ENCODE results near the gene NR5A1.

Gene NR5A1

DNA sequence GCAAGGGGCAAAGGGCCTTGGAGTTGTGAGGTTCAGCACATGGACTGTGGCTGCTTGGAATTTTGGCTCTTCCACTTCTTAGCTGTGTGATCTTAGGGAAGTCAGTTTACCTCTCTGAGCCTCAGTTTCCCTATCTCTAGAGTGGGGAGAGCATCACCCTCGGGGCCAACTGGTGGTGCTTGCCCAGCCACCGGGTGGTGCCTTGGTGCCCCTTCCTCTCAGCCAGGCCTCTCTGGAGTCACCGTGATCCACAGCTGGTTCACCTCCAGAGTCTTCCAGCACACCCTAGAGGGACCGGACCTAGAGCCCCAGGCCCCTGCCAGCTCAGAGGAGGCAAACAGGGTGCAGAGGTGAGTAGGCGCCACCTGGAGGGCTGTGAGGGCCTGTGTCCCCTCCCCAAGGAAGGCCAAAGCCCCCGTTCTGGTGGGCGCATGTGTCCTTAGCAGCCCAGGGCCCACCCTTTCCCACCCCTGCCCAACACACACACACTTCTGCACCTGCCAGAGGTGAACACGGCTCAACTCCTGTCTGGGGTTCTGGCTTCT is 49.2 kb downstream of the NR5A1 start:
- H3K36me3 ChIP-seq (ENCODE audit: control insufficient read depth, low read length): no peaks in the 10 kb centered on the region
- no peaks in the 10 kb centered on the region for H3K79me2 ChIP-seq (ENCODE audit: control insufficient read depth, low read length)
- H3K27ac ChIP-seq (ENCODE audit: low read depth, low read length): no peak overlapping the region
- H3K27me3 ChIP-seq (ENCODE audit: control insufficient read depth, low read length): 0 out of 2 replicates have a peak, but pooled peaks cover 2% of the 10 kb centered on the region
- no peaks in the 10 kb centered on the region for H3F3A ChIP-seq (ENCODE audit: control insufficient read depth, insufficient read depth)
- no peaks in the 10 kb centered on the region for H3K9me2 ChIP-seq (replicated peaks; ENCODE audit: control insufficient read depth, low read length)
- no peak for TF ChIP-seq EZH2phosphoT487 (IDR thresholded peaks at IDR 0.05; ENCODE audit: borderline replicate concordance, low read length)
- TF ChIP-seq, protein P1, sequence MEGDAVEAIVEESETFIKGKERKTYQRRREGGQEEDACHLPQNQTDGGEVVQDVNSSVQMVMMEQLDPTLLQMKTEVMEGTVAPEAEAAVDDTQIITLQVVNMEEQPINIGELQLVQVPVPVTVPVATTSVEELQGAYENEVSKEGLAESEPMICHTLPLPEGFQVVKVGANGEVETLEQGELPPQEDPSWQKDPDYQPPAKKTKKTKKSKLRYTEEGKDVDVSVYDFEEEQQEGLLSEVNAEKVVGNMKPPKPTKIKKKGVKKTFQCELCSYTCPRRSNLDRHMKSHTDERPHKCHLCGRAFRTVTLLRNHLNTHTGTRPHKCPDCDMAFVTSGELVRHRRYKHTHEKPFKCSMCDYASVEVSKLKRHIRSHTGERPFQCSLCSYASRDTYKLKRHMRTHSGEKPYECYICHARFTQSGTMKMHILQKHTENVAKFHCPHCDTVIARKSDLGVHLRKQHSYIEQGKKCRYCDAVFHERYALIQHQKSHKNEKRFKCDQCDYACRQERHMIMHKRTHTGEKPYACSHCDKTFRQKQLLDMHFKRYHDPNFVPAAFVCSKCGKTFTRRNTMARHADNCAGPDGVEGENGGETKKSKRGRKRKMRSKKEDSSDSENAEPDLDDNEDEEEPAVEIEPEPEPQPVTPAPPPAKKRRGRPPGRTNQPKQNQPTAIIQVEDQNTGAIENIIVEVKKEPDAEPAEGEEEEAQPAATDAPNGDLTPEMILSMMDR (IDR thresholded peaks at IDR 0.05; ENCODE audit: low read depth, low read length, poor library complexity, severe bottlenecking): no peak
- H3K4me1 ChIP-seq (ENCODE audit: control insufficient read depth, low read length): no peaks in the 10 kb centered on the region
- H3K9me3 ChIP-seq (ENCODE audit: control insufficient read depth, insufficient read depth, low read length): no peaks in the 10 kb centered on the region
- H3K4me3 ChIP-seq (ENCODE audit: low read length): no peak overlapping the region
- H3K4me2 ChIP-seq (ENCODE audit: low read length): no peak overlapping the region
- H4K20me1 ChIP-seq (ENCODE audit: control insufficient read depth, insufficient read depth, low read depth, low read length): no peaks in the 10 kb centered on the region

DNA sequence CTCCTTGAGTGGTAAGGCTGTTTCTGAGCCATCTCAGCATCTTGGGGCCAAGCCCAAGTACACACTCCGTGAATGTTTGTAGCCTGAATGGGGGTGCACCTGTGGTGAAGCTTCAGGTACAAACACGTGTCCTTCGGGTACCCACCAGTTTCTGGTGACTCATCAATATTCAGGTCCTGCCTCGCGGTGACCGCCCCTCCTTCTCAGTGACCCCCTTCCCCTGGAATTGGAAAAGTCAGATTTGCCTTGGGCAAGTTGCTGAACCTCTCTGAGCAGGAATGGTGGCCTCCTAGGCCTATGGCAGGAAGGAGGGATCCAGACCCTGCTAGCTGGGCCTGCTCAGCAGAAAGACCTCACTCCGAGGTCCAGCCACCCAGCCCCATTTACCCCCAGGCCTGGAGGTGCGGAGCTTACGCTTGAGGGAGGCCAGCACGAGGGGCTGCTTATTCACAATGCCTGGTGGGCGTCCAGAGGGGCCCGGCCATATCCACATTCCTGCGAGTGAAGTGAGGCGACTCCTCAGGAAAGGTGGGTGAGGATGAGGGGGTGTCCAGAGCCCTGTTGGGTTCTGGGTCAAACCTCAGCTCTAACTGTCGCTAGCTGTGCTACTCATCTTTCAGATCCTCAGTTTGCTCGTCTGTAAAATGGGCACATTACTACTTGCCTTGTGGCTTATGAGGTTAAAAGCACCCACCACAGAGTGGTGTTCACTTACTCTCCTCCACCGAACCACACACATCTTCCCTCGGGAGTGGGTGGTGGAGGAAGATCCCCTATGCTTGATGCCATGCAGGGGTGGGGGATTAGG is 49.9 kb downstream of the NR5A1 start:
- H3K79me2 ChIP-seq (ENCODE audit: control insufficient read depth, low read length): no peaks in the 10 kb centered on the region
- no peak overlapping the region for H3K27ac ChIP-seq (ENCODE audit: low read depth, low read length)
- no peaks in the 10 kb centered on the region for H3K9me3 ChIP-seq (ENCODE audit: control insufficient read depth, insufficient read depth, low read length)
- no peaks in the 10 kb centered on the region for H3K36me3 ChIP-seq (ENCODE audit: control insufficient read depth, low read length)
- H3K4me2 ChIP-seq (ENCODE audit: low read length): no peak overlapping the region
- H3F3A ChIP-seq (ENCODE audit: control insufficient read depth, insufficient read depth): no peaks in the 10 kb centered on the region
- TF ChIP-seq, protein P1 (IDR thresholded peaks at IDR 0.05; ENCODE audit: low read depth, low read length, poor library complexity, severe bottlenecking): no peak
- no peak for TF ChIP-seq EZH2phosphoT487 (IDR thresholded peaks at IDR 0.05; ENCODE audit: borderline replicate concordance, low read length)
- no peak overlapping the region for H3K4me3 ChIP-seq (ENCODE audit: low read length)
- H3K9me2 ChIP-seq (replicated peaks; ENCODE audit: control insufficient read depth, low read length): no peaks in the 10 kb centered on the region
- no peaks in the 10 kb centered on the region for H3K4me1 ChIP-seq (ENCODE audit: control insufficient read depth, low read length)
- H4K20me1 ChIP-seq (ENCODE audit: control insufficient read depth, insufficient read depth, low read depth, low read length): no peaks in the 10 kb centered on the region
- H3K27me3 ChIP-seq (ENCODE audit: control insufficient read depth, low read length): no peaks in the 10 kb centered on the region

DNA sequence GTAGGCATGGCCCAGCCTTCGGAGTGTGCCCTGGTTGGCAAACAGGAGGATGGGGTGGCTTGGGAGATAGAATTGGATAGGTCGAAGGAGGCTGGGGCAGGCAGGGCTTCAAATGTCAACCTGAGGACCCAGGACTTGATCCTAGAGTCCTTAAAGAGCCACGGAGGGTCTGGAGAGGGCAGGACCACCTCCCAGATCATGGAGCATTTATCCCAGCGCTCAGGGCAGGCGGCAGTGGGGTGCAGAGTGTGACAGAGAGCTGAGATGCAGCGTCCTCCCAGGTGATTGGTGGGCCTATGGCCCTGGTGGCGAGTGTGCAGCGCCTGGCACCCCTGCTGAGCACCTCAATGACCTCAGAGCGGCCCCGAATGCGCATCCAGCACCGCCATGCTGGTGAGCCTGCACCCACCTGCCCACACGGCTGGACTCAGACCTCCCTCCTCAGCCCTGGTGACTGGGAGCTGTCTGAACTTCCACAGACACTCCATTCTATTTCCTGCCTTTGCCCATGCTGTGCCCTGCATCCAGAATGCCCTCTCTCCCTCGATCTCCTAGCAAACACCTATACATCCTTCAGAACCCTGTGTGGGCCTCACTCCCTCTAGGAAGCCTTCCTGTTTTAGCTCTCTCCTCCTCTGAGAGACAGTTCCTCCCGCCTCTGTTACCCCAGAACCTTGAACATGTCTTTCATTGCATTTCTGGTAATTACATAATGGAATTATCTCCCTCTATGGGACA is 50.7 kb downstream of the NR5A1 start:
- Histone ChIP-seq H3K4me2 (ENCODE audit: low read length) (no peak overlapping the region), H3K36me3 (ENCODE audit: control insufficient read depth, low read length) (no peaks in the 10 kb centered on the region), H3F3A (ENCODE audit: control insufficient read depth, insufficient read depth) (no peaks in the 10 kb centered on the region), H3K79me2 (ENCODE audit: control insufficient read depth, low read length) (no peaks in the 10 kb centered on the region), H4K20me1 (ENCODE audit: control insufficient read depth, insufficient read depth, low read depth, low read length) (no peaks in the 10 kb centered on the region), H3K27me3 (ENCODE audit: control insufficient read depth, low read length) (no peaks in the 10 kb centered on the region), H3K4me3 (ENCODE audit: low read length) (no peak overlapping the region), H3K9me3 (ENCODE audit: control insufficient read depth, insufficient read depth, low read length) (no peaks in the 10 kb centered on the region), H3K9me2 (replicated peaks; ENCODE audit: control insufficient read depth, low read length) (no peaks in the 10 kb centered on the region), H3K4me1 (ENCODE audit: control insufficient read depth, low read length) (no peaks in the 10 kb centered on the region), H3K27ac (ENCODE audit: low read depth, low read length) (no peak overlapping the region)
- no peak for TF ChIP-seq EZH2phosphoT487 (IDR thresholded peaks at IDR 0.05; ENCODE audit: borderline replicate concordance, low read length)
- TF ChIP-seq, protein P1 (IDR thresholded peaks at IDR 0.05; ENCODE audit: low read depth, low read length, poor library complexity, severe bottlenecking): no peak

Measured in DOHH2 (cell line).